ENCODE results near the gene PPCDC.
A peak's percentile ranks its signal among the peaks of the same experiment; 100 is the strongest.

PPCDC gene

DNA sequence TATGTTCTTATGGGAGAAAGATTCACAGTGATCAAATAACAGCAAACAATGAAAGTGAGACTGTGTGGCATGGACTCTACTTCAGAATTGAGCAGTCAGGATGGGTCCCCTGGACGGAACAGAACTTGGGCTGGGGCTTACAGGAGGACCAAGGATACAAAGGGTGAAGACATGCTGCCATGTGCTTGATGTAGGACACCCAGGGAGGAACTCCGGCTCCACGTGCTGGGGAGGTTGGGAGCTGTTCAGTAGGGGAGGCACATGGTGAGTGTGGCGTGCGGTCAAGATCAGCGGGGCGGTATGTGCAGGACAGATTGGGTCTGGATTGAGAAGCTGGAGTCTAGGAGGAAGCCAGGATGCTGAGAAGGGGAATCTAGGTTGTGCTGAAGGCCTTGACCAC lies 32.6 kb downstream of the PPCDC start:
- no peaks in the 10 kb centered on the region for H3K27me3 ChIP-seq (ENCODE audit: low read depth)
- H3K4me1 ChIP-seq = no peaks in the 10 kb centered on the region

GRCh38 chr15:75058127-75058905 lies 34.9 kb downstream of the PPCDC start:
- Histone ChIP-seq H3K4me1 (no peaks in the 10 kb centered on the region), H3K4me3 (no peak overlapping the region), H3K27me3 (ENCODE audit: low read depth) (no peaks in the 10 kb centered on the region), H3K9me3 (no peaks in the 10 kb centered on the region), H3K36me3 (replicated peaks) (no peaks in the 10 kb centered on the region; the same call in 1 of the 2 replicates)
- DNase-seq (ENCODE audit: low spot score in 2 of 2) = peak in 1 of 2 experiments; percentile 8
- in situ Hi-C loops (cut with MboI; ENCODE audit: low sequenced_read_pairs) = no loop called here

More for the DNA sequence above, 32.6 kb downstream of the PPCDC start:
- DNase-seq (ENCODE audit: low spot score in 2 of 2) = no peak
- no peaks in the 10 kb centered on the region; the same call in 1 of the 2 replicates for H3K36me3 ChIP-seq (replicated peaks)
- no peaks in the 10 kb centered on the region for H3K9me3 ChIP-seq
- no peak overlapping the region for H3K4me3 ChIP-seq
- in situ Hi-C loops (cut with MboI; ENCODE audit: low sequenced_read_pairs) = no loop called here

DNA sequence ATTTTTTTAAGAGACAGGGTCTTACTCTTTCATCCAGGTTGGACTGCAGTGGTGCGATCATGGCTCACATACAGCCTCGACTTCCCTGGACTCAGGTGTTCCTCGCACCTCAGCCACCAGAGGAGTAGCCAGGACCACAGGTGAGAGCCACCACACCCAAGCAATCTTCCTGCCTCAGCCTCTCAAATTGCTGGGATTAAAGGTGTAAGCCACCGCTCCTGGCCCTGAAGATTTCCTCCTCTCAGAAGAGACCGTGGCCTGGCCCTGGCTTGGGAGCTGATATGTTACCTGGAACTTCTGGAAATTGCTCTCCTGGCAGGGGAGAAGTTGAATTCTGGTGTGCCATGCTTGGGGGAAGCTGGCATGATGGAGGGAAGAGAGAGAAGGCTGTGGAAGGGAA lies 36.2 kb downstream of the PPCDC start:
- Histone ChIP-seq H3K36me3 (replicated peaks) (no peaks in the 10 kb centered on the region; the same call in 1 of the 2 replicates), H3K4me3 (no peak overlapping the region), H3K9me3 (no peaks in the 10 kb centered on the region), H3K4me1 (no peaks in the 10 kb centered on the region), H3K27me3 (ENCODE audit: low read depth) (no peaks in the 10 kb centered on the region)
- peak in 1 of 2 experiments; percentile 6 for DNase-seq (ENCODE audit: low spot score in 2 of 2)
- in situ Hi-C loops (cut with MboI; ENCODE audit: low sequenced_read_pairs) = no loop called here

DNA sequence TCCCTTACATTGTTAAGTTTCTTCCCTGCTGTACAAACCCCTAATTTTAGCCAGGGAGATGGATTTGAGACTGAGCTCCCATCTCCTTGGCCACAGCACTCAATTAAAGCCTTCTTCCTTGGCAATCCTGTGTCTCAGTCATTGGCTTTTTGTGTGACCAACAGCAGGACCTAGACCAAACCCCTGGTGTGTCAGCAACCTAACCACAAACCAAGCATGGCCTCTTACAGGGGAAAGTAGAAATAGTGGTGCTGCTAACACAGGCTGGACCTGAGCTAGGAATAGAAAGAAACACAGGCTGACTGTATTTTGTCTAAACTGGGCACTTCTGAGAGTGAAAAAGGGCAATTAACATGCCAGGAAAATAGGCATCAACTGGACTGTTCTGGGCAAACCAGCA lies 37.9 kb downstream of the PPCDC start:
- Histone ChIP-seq H3K4me3 (no peak overlapping the region), H3K4me1 (peaks cover 5% of the 10 kb centered on the region; the same call in 1 of the 2 replicates), H3K27me3 (ENCODE audit: low read depth) (no peaks in the 10 kb centered on the region), H3K9me3 (no peaks in the 10 kb centered on the region), H3K36me3 (replicated peaks) (no peaks in the 10 kb centered on the region; the same call in 1 of the 2 replicates)
- in situ Hi-C loops (cut with MboI; ENCODE audit: low sequenced_read_pairs) = no loop called here
- no peak for DNase-seq (ENCODE audit: low spot score in 2 of 2)

GRCh38 chr15:75062706-75063105 lies 39.3 kb downstream of the PPCDC start:
- DNase-seq (ENCODE audit: low spot score in 2 of 2) = no peak
- no peaks in the 10 kb centered on the region for H3K9me3 ChIP-seq
- no peaks in the 10 kb centered on the region; the same call in 1 of the 2 replicates for H3K36me3 ChIP-seq (replicated peaks)
- in situ Hi-C loops (cut with MboI; ENCODE audit: low sequenced_read_pairs) = no loop called here
- peaks cover 7% of the 10 kb centered on the region; the same call in 1 of the 2 replicates for H3K4me1 ChIP-seq
- H3K4me3 ChIP-seq = no peak overlapping the region
- no peaks in the 10 kb centered on the region for H3K27me3 ChIP-seq (ENCODE audit: low read depth)

DNA sequence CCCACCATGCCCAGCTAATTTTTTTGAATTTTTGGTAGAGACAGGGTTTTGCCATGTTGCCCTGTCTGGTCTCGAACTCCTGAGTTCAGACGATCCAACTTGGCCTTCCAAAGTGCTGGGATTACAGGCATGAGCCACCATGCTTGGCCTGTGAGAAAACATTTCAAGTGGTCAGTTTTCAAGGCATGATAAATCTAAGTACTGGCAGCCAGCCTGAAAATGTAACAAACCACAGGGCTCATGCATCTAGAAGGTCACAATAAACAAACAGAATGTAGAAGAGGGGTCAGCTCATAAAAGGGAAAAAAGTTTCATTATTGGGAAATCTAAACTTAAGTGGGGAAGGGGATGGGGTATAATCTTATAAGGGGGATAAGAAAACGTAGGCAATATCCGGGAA lies 39.9 kb downstream of the PPCDC start:
- Histone ChIP-seq H3K36me3 (replicated peaks) (no peaks in the 10 kb centered on the region; the same call in 1 of the 2 replicates), H3K27me3 (ENCODE audit: low read depth) (no peaks in the 10 kb centered on the region), H3K9me3 (no peaks in the 10 kb centered on the region), H3K4me1 (peaks cover 7% of the 10 kb centered on the region; the same call in 1 of the 2 replicates), H3K4me3 (no peak overlapping the region)
- DNase-seq (ENCODE audit: low spot score in 2 of 2) = no peak
- in situ Hi-C loops (cut with MboI; ENCODE audit: low sequenced_read_pairs) = no loop called here

DNA sequence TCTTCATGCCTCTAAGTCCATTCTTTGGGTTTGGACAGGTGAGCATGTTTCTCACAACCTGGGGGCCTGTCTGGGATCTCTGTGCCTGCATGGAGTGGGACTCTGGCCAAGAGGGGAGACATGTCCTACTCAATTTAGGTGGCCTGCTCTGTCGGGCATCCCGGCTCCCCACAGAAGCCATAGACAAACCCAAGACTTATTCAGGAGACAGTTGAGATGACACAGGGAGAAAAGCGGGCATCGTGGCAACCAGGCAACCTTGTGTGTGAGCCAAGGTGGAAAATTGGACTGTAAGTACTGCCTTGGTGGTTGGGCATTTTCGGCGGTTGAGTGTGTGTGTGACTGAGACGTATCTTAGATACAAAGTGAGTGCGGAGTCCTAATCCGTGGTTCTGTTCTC lies 40.5 kb downstream of the PPCDC start:
- no peak for DNase-seq (ENCODE audit: low spot score in 2 of 2)
- H3K9me3 ChIP-seq = no peaks in the 10 kb centered on the region
- peaks cover 7% of the 10 kb centered on the region; the same call in 1 of the 2 replicates for H3K4me1 ChIP-seq
- no peak overlapping the region for H3K4me3 ChIP-seq
- no peaks in the 10 kb centered on the region for H3K27me3 ChIP-seq (ENCODE audit: low read depth)
- no peaks in the 10 kb centered on the region; the same call in 1 of the 2 replicates for H3K36me3 ChIP-seq (replicated peaks)
- in situ Hi-C loops (cut with MboI; ENCODE audit: low sequenced_read_pairs) = no loop called here

DNA sequence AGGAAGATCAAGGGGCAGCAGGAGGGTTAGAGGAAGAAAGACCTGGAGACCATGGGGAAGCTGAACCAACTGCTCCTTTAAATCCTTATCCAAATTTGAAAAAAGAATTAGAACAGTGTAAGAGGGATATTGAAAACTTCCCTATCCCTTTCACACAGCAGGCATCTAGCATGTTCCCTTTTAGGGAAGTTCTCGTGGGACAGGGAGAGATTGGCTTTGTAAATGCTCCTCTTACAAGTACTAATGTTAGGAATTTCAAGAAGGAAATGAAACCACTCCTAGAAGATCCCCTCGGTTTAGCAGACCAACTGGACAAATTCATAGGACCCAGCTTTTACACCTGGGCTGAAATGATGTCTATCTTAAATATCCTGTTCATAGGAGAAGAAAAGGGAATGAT lies 41.5 kb downstream of the PPCDC start:
- in situ Hi-C loops (cut with MboI; ENCODE audit: low sequenced_read_pairs) = no loop called here
- no peaks in the 10 kb centered on the region for H3K9me3 ChIP-seq
- DNase-seq (ENCODE audit: low spot score in 2 of 2) = no peak
- no peaks in the 10 kb centered on the region for H3K27me3 ChIP-seq (ENCODE audit: low read depth)
- no peak overlapping the region for H3K4me3 ChIP-seq
- H3K4me1 ChIP-seq = peaks cover 7% of the 10 kb centered on the region; the same call in 1 of the 2 replicates
- no peaks in the 10 kb centered on the region for H3K36me3 ChIP-seq (replicated peaks)

DNA sequence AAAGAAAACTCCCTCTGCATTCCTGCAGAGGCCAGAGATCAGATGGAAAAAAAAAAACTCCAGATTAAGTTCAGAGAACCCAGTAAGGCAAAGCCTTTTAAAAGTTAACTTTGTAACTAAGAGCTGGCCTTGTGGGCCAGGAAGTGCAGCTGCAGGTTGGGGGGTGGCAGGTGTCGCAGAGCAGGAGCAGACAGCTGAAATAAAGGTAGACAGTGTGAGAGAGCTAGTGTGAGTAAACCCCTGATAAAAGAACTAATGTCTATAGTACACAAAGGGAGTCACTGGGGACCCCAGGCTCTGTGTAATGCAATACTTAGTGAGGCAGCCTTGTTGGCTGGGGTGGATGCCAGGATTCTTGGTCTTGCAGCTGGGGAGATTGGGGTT lies 42.1 kb downstream of the PPCDC start:
- no peaks in the 10 kb centered on the region for H3K27me3 ChIP-seq (ENCODE audit: low read depth)
- in situ Hi-C loops (cut with MboI; ENCODE audit: low sequenced_read_pairs) = no loop called here
- no peak overlapping the region for H3K4me3 ChIP-seq
- DNase-seq (ENCODE audit: low spot score in 2 of 2) = peak in 1 of 2 experiments; percentile 49
- peaks cover 7% of the 10 kb centered on the region; the same call in 1 of the 2 replicates for H3K4me1 ChIP-seq
- no peaks in the 10 kb centered on the region for H3K36me3 ChIP-seq (replicated peaks)
- no peaks in the 10 kb centered on the region for H3K9me3 ChIP-seq

GRCh38 chr15:75065851-75066509 lies 42.6 kb downstream of the PPCDC start:
- no peak for DNase-seq (ENCODE audit: low spot score in 2 of 2)
- H3K4me3 ChIP-seq = no peak overlapping the region

GRCh38 chr15:75067123-75067830 lies 43.9 kb downstream of the PPCDC start:
- in situ Hi-C loops (cut with MboI; ENCODE audit: low sequenced_read_pairs) = no loop called here
- Histone ChIP-seq H3K36me3 (replicated peaks) (no peaks in the 10 kb centered on the region), H3K9me3 (no peaks in the 10 kb centered on the region), H3K4me1 (peaks cover 7% of the 10 kb centered on the region; the same call in 1 of the 2 replicates), H3K4me3 (no peak overlapping the region), H3K27me3 (ENCODE audit: low read depth) (no peaks in the 10 kb centered on the region)
- no peak for DNase-seq (ENCODE audit: low spot score in 2 of 2)

More at GRCh38 chr15:75065851-75066509, 42.6 kb downstream of the PPCDC start:
- H3K4me1 ChIP-seq = peaks cover 7% of the 10 kb centered on the region; the same call in 1 of the 2 replicates
- no peaks in the 10 kb centered on the region for H3K9me3 ChIP-seq
- in situ Hi-C loops (cut with MboI; ENCODE audit: low sequenced_read_pairs) = no loop called here
- H3K36me3 ChIP-seq (replicated peaks) = no peaks in the 10 kb centered on the region
- no peaks in the 10 kb centered on the region for H3K27me3 ChIP-seq (ENCODE audit: low read depth)

GRCh38 chr15:75068748-75069147 lies 45.4 kb downstream of the PPCDC start:
- H3K27me3 ChIP-seq (ENCODE audit: low read depth) = no peaks in the 10 kb centered on the region
- H3K4me1 ChIP-seq = peaks cover 7% of the 10 kb centered on the region; the same call in 1 of the 2 replicates
- no peak overlapping the region for H3K4me3 ChIP-seq
- H3K36me3 ChIP-seq (replicated peaks) = no peaks in the 10 kb centered on the region
- in situ Hi-C loops (cut with MboI; ENCODE audit: low sequenced_read_pairs) = no loop called here
- no peaks in the 10 kb centered on the region for H3K9me3 ChIP-seq
- no peak for DNase-seq (ENCODE audit: low spot score in 2 of 2)

GRCh38 chr15:75069301-75069925 lies 46.0 kb downstream of the PPCDC start:
- Histone ChIP-seq H3K4me3 (no peak overlapping the region), H3K4me1 (peaks cover 7% of the 10 kb centered on the region; the same call in 1 of the 2 replicates), H3K27me3 (ENCODE audit: low read depth) (no peaks in the 10 kb centered on the region), H3K9me3 (no peaks in the 10 kb centered on the region), H3K36me3 (replicated peaks) (no peaks in the 10 kb centered on the region)
- in situ Hi-C loops (cut with MboI; ENCODE audit: low sequenced_read_pairs) = no loop called here
- no peak for DNase-seq (ENCODE audit: low spot score in 2 of 2)
